GM18873 (cell line): Measurements from ENCODE around the gene PRPF31.

ENCODE experiments used
- ATAC-seq: cut with Tn5 transposase; IDR thresholded peaks from one replicate; pipeline ENCODE4 v1.9.1; 2021; ENCODE audit warnings: mild to moderate bottlenecking, moderate library complexity, moderate number of reproducible peaks; ENCODE audit not compliant: unreplicated experiment, low FRiP score

The PRPF31 gene

DNA sequence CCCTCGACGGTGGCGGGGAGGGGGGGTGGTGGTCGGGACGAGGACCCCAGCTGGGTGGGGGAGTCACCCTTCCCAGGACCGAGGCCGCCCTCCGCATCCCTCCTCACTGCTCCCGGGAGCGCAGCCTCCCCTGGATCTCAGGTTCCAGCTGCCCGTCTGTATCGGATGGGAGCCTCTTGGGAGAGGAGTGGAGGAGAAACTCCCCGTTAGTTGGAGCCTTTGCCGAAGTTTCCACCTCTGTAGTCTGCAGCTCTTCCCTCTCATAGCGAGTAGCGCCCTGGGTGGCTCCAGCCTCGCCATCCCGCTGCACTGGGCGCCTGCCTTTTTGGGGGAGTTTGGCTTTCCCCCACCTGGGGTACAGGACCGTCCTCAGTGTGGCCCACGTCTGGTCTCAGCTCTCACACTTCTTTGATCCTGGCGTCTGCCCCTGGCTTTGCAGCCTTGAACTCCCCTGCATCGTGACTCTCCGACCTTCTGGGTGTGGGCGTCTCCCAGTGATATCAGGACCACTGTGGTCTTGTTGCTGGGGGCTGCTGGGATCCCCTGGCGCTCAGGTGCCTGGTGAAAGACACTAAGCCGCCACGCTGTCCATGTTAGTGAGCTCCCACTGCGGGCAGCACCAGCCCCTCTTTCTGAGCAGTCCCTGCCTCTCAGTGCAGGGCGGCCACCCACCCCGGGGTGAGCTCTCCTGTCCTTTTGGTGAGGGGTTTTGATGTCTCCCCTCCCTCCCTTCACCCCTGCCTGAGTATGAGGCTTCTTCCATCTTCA is 23.1 kb downstream of the PRPF31 start:
- ATAC-seq, result no peak

DNA sequence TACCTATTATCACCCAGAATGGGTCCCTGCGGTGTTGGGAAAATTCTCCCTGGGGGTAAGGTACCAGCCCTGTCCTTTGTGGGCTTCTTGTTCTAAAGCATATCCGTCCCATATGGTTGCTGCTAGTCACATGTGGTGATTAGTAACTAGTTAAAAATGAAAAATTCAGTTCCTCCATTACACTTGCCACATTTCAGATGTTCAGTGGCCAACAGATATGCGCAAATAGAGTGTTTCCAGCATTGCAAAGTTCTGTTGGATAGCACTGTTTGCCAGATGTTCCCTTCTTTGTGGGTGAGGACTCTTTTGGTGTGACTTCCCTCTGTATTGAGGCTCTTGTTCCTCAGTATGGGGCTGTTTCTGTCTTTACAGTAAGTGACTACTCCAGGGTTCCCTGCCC is 25.8 kb downstream of the PRPF31 start:
- ATAC-seq, result no peak

DNA sequence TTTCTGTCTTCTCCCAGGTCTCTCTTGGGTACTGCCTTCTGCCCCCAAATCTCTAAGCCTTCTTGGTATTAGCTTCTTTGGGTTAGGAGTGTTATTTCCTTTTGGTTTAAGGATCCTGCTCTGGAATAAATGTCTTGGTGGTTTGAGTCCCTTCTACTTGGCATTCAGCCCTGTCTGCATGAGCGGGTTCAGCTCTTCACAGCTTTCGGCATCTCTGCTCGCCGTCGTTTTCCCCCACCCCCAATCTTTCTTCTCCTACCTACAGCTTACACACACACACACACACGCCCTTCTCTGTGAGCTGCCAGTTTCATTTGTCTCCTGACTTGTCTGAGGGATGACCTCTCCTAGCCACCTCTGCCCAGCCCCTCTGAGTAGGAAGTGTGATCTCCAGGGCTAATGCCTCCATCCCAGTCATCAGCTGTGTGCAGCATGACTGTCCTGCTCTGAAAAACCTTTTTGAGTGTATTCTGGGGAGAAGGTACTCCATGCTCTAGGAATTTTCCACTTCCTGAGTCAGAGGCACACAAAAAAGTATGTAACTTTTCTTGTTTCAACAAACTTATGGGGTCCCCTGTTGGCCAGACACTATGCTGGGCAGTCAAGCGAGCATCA is 26.7 kb downstream of the PRPF31 start:
- ATAC-seq, result no peak

DNA sequence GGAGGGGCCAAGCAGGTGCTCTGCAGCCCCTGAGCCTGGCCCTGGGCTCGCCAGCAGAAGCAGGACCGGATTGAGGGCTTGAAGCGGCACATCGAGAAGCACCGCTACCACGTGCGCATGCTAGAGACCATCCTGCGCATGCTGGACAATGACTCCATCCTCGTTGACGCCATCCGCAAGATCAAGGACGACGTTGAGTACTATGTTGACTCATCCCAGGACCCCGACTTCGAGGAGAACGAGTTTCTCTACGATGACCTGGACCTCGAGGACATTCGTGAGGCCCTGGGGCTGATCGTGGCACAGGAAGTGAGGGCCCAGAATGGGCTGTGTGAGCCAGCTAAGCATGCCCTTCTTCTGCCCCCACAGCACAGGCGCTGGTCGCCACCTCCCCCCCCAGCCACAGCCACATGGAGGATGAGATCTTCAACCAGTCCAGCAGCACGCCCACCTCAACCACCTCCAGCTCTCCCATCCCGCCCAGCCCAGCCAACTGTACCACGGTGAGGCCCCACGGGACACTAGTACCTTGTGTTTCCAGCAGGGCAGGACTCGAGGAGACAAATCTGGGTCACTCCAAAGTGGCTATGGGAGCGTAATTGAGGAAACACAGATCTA is 30.1 kb downstream of the PRPF31 start:
- no peak for ATAC-seq

DNA sequence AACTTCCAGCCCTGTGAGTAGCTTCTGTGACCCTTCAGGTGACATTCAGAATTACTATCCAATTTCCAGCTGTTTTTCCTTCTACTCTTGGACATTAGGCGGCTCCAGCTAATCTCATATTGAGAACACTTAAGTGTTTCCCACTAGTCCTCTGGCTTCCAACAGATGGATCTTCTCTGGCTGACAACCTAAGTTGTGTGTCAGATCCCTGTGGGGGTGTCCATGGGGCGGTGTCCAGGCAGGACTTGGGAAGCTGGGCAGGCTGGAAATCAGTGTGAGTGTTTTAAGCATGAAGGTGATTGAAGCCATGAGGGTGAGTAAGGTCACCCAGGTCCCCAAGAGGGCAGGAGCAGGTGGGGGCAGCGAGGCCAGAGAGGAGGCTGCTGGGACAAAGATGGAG is 32.1 kb downstream of the PRPF31 start:
- no peak for ATAC-seq

DNA sequence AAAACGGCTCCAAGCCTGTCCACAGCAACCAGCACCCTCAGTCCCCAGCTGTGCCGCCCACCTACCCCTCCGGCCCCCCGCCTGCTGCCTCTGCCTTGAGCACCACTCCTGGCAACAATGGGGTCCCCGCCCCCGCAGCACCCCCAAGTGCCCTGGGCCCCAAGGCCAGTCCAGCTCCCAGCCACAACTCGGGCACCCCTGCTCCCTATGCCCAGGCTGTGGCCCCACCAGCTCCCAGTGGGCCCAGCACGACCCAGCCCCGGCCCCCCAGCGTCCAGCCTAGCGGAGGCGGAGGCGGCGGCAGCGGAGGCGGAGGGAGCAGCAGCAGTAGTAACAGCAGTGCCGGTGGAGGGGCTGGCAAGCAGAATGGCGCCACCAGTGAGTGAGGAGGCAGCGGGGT is 32.6 kb downstream of the PRPF31 start:
- no peak for ATAC-seq

DNA sequence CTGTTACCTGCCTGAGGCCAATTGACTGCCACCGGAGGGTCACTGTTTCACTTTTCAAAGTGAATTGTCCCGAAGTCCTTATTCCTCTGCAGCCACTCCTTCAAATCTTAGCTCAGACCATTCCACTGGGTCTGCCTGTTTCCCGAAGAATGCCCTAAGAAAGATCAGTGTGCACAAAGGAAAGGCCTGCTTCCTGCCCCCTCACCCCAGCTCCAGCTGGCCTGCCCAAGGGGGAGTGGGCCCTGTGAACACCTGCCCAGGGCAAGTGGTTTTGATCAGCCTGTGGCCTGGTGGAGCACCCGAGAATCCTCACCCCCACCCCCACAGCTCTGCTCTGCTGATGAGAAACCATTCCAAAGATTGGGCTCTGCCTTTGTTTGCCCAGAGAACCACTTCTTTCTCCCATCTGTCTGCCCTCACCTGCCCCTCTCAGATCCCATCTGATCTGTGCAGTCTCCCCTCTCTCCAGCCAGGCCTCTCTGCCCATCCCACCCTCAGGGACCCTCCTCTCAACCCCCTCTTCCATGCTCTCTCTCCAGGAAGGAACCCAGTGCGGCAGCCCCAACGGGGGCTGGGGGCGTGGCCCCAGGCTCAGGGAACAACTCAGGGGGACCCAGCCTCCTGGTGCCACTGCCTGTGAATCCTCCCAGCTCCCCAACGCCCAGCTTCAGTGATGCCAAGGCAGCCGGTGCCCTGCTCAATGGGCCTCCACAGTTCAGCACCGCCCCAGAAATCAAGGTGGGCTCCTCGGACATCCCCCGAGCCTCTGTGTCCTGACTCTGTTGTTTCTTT is 33.7 kb downstream of the PRPF31 start:
- ATAC-seq, result no peak

DNA sequence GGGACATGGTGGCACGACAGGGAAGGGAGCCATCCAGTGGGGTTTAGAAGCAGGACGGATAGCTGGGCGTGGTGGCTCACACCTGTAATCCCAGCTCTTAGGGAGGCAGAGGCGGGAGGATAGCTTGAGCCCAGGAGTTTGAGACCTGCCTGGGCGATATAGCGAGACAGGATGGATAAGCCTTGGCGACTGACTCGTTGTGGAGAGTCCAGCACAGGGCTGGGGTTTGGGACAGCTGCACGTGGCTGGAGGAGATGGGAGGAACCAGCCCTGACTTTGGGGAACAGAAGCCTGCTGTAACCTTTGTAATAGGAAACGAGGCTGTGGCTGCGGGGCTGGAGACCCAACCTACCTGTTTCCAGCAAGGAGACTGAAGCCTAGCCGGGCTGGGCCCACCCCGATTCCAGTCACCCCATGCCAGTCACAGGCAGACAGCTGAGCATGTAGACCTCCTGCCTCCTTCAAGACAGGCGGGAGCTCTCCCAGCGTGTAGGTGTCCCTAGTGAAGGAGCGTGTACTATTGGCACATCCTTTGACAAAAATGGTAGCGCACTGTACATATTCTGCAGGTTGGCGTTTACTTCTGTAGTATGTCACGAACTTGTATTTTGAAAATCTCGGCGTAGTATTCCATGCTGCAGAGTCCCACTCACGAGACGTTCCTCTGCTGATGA is 35.9 kb downstream of the PRPF31 start:
- no peak for ATAC-seq

DNA sequence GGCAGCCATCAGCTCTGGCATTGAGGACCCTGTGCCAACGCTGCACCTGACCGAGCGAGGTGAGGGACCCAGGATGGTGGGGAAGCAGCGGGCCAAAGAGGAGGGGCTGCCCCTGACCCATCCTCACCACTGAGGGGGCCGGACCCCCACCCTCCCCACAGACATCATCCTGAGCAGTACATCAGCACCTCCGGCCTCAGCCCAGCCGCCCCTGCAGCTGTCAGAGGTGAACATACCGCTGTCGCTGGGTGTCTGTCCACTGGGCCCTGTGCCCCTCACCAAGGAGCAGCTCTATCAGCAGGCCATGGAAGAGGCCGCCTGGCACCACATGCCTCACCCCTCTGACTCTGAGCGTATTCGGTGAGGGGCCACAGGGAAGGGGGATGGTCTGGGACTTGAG is 36.7 kb downstream of the PRPF31 start:
- ATAC-seq, result no peak

DNA sequence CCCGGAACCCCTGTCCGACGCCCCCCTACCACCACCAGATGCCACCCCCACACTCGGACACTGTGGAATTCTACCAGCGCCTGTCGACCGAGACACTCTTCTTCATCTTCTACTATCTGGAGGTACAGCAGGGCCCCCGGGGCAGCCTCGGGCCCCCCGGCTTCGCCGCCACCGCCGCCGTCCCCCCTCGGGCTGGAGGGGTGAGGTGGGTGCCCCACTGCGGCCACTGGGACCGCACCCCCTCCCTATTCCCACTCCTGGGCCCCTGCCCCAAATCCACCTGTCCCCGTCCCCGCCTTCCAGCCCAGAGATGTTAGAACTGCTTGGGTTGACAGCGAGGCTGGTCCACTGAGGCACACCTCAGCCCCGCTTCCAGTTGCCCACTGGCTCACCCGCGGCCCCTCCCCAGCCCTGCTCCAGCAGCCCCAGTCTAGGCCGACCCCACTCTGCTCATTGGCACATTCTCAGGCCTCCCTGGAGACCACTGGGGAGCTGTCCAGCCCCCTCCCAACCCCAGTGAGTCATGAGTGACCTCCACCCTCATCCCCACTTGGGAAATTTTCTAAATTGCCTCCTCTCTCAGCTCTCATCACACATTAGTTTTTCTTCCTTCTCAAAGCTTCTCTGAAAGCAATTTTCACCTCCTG is 37.4 kb downstream of the PRPF31 start:
- no peak for ATAC-seq

DNA sequence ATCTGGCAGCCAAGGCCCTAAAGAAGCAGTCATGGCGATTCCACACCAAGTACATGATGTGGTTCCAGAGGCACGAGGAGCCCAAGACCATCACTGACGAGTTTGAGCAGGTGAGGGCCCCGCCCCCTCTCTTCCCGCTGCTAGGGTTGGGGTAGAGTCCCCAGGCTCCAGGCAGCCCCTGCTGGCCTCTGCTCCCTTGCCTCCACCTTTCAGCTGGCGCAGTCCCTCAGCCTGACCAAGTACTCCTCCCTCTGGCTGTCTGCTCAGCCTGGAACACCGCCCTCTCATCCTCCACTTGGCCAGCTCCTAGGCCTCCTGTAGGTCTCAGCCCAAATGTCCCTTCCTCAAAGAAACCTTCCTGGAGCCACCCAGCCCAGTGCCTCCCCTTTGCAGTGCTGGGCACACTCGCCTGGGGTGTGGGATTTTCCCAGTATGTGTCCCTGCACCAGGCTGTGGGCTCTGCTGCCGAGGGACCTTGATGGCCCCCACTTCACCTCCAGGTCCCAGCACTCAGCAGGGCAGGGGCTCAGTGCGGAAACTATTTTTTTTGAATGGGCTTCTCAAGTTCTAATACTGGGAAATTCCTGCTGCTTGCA is 38.3 kb downstream of the PRPF31 start:
- ATAC-seq, result no peak

DNA sequence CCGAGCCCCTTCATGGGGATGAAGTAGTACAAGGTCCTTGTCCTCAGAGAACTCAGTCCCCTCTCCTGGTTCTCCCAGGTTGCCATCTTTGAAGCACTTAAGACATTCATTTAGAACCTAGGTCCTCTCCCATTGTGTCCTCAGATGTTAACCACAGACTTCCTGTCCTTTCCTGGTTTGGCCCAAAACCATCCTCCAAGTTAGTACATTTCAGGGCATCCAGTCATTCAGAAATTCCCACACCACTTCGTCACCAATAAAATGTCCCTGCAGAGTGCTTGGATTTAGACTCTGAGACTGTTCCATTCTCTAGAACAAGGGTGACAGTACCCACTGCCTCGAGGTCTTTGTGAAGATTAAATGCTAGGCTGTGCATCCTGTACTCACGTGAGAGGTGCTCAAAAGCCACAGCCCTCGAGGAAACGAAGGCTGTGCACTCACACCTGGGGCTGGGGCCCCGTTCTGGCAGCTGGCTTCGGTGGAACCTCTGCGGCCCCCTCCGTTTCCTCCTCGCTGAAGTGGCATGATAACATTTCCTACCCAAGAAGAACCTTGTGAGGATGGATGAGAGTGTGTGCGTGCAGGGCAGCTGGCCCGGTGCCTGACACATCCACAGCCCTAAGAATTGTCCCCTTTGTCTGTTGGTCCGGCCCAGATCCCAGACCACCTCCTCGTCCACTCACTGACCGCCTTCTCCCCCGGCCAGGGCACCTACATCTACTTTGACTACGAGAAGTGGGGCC is 39.2 kb downstream of the PRPF31 start:
- no peak for ATAC-seq

DNA sequence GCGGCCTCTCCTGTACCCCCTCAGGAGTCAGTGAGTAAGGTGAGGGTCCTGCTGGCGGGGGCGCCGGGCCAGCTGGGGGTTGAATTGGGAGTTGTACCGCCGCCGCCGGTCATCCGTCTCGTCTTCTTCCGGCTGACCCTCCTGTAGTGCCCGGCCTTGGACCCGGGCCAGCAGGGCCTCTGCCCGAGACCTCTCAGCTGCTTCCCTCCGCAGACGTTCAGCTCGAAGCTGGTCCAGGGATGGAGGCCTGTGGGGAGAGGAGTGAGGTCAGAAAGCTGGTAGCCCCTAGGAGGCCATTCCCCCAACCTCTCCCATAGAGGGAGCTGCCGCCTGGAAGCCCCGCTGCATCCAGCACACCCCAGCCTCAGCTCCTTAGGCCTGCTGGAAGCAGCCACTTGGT is 40.1 kb downstream of the PRPF31 start:
- no peak for ATAC-seq

DNA sequence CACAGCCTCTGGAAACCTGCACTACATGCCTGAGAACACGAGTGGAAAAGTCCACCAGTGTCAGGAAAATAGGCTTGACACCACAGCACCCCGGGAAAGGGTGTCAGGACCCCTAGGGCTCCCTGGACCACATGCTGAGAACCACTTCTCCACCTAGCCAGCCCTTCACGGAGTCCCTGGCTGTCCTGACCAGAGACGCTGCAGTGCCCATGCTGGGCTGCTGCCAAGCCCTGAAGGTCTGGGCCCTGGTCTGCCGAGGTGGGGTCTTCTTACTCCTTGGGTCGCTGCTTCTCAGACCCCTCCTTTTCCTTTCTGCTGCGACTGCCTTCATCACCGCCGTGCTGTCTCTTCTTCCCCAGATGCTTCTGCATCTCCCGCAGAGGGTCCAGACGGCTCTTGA is 40.9 kb downstream of the PRPF31 start:
- ATAC-seq, result no peak

DNA sequence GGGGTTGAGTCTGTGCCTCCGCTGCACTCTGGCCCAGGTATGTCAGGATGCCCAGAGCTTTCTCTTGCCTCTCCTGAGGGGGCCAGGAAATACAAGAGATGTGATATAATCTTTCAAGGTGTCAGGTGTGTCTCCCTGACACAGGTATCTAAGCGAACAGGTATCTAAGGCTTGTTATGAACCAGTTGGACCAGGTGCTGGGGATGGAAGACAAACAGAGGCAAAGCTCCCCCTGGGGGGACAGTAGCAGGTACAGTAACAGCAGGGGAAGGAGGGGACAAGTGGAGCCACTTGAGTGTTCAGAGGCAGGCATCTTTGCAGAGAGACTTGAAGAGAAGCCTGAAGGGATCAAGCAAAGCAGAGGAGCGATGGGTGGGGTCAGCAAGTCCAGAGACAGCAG is 41.4 kb downstream of the PRPF31 start:
- no peak for ATAC-seq

DNA sequence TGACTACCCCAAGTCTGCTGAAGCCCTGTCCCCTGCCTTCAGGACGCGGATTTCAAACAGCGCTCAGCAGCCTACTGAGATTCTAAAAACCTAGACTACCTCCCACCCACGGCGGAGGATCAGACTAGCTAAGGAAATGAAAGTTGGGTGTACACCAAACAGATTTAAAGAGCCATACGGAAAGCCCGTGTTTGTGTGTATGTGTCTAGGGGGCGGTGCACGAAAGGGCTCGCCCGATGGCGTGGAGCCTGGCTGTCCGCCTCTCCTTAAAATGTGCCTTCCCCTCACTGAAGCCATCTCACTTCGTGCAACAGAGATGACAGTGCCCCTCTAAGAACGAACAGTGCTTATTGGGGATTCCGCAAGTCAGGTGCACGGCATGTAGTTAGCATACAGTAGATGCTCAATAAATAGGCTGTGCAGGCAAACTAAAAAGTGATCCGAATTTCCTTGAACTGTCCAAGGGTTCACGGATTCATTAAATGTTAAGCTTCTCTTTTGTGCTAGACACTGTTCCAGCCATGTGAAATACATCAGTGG is 43.3 kb downstream of the PRPF31 start:
- ATAC-seq, result peak; percentile 0

DNA sequence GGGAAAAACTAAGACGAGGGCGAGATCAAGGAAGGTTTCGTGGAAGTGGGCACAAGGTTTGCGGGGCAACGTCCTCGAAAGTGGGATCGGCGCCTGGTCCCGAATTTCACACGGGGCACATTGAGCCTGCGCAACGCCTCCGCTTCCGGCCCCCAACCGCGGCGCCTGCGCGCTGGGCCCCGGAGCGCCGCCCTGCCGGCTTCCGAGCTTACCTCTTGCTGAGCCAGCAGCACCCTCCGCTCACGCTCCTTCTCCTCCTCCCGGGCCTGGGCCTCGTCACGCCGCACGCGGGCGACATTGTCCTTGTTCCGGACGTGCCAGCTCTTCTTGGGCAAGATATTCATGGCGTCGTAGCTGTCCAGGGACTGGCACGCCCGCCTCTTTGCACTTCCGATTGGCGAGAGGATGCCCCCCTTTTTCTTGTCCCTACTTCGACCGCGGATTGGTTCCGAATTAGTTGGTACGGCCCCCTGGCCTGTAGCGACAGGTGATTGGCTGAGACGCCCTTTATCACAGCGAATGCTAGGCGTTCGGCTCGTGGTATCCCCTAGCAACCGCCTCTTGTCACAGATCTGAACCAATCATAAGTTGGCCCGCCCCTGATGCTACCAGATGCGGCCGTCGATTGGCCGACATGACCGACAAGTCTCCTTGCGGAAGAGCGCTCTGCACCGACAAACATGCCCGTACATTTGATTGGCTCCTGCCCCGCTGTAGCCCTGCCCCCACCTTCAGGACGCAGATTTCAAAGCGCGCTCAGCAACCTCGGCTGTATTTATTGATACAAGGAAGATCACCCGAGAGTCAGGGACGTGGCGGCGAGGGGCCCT is 44.0 kb downstream of the PRPF31 start, which contains the start of gene LENG1:
Gene LENG1, minus strand, starts transcription at position 370 of the 830 bp plus-strand sequence. Its CDS starts 26 bp downstream, at position 344.
- peak; percentile 94 for ATAC-seq
